ES-I3 (cell line): ENCODE results near the gene CCDC92.
"Not testable (repeated sequence)": the region's sequence is repeated elsewhere in the genome, so short reads cannot be mapped to it uniquely, and the experiment has no call there.

Source experiments
- H3K36me3 ChIP-seq: 2 replicates; pipeline ENCODE4 v1.6.1; 2013; ENCODE audit warnings: mild to moderate bottlenecking, low read length, control low read depth, moderate library complexity; ENCODE audit not compliant: insufficient read depth
- H3K4me1 ChIP-seq: 2 replicates; pipeline ENCODE4 v1.6.1; 2013; ENCODE audit warnings: mild to moderate bottlenecking, control low read depth, low read length; ENCODE audit not compliant: insufficient read depth
- H3K9ac ChIP-seq: 2 replicates; pipeline ENCODE4 v1.6.1; 2013; ENCODE audit warnings: low read depth, mild to moderate bottlenecking, low read length, moderate library complexity
- H3K9me3 ChIP-seq: 2 replicates; pipeline ENCODE4 v1.6.1; 2013; ENCODE audit warnings: mild to moderate bottlenecking, low read length, moderate library complexity; ENCODE audit not compliant: control insufficient read depth, insufficient read depth

CCDC92 gene

DNA sequence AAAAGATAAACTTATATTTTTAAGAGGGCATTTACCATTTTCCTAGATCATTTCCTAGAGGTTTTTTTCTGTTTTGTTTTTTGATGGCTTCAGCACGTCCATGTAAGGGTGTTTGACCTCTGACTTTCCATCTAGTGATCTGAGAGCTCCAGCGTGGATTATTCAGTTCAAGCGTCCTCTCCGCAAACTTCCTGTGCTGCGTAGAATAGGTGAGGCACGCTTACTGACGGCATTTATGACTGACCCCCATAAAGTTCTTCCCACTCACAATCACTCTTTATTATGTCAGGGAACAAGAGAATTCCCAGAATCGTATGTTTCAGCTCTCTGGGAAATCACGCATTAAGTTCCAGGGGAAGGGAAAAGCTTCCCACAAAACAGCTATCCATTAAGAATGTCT is 16.4 kb downstream of the CCDC92 start:
- H3K4me1 ChIP-seq, result no peaks in the 10 kb centered on the region
- H3K9me3 ChIP-seq, result no peaks in the 10 kb centered on the region
- H3K9ac ChIP-seq, result no peak overlapping the region
- no peaks in the 10 kb centered on the region for H3K36me3 ChIP-seq

- Histone ChIP-seq H3K4me1 (no peaks in the 10 kb centered on the region), H3K9ac (no peak overlapping the region), H3K9me3 (no peaks in the 10 kb centered on the region), H3K36me3 (no peaks in the 10 kb centered on the region)
These were observed 17.8 kb downstream of the CCDC92 start for GRCh38 chr12:123954647-123955350.

GRCh38 chr12:123952037-123952436 is 20.6 kb downstream of the CCDC92 start:
- H3K9me3 ChIP-seq, result no peaks in the 10 kb centered on the region
- no peaks in the 10 kb centered on the region for H3K4me1 ChIP-seq
- no peaks in the 10 kb centered on the region for H3K36me3 ChIP-seq
- no peak overlapping the region for H3K9ac ChIP-seq

- no peaks in the 10 kb centered on the region for H3K4me1 ChIP-seq
- H3K9ac ChIP-seq, result no peak overlapping the region
These were observed 21.2 kb downstream of the CCDC92 start for GRCh38 chr12:123951467-123951866.

DNA sequence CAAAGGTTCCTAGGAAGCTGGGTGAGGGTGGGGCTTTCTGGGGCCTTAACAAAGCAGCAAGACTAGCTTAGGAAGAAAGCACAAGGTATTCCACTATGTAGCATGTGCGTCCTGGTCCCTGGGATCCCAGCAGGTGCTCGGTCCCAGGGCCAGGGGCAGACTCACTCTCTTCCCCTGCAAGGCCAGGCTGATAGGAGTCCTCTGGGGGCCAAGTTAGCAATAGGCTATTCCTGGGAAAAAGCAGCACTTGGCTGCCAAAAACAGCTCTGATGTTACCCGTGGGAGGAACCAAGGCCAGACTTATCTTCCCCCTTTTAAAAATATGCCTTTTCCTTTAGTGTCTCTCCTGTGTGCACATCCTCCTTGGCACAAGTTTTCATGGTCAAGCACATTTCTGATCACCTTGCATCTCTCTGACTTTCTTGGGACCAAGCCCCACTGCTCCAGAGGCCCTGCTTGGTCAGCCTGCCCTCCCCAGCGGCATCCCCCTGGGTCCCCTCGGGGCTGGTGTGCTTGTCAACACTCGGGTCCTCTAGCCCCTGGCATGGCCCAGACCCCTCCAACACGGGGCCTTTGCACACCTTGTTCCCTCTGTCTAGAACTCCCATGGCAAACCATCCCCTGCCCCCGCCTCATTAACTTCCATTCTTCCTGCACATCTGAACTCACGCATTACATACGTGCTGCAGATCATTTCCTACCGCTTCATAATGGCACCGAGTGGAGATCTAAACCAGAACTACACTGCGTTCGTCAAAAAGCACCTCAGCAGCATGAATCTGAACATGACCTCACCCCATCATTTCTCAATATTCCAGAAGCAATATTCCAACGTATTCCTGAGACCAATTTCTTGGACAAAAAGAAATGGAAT is 21.9 kb downstream of the CCDC92 start:
- Histone ChIP-seq H3K9ac (no peak overlapping the region), H3K4me1 (no peaks in the 10 kb centered on the region), H3K9me3 (no peaks in the 10 kb centered on the region), H3K36me3 (no peaks in the 10 kb centered on the region)

More at GRCh38 chr12:123951467-123951866, 21.2 kb downstream of the CCDC92 start:
- Histone ChIP-seq H3K9me3 (no peaks in the 10 kb centered on the region), H3K36me3 (no peaks in the 10 kb centered on the region)

GRCh38 chr12:123949770-123950165 is 22.9 kb downstream of the CCDC92 start:
- Histone ChIP-seq H3K4me1 (no peaks in the 10 kb centered on the region), H3K9ac (no peak overlapping the region), H3K36me3 (no peaks in the 10 kb centered on the region), H3K9me3 (no peaks in the 10 kb centered on the region)

- no peak overlapping the region for H3K9ac ChIP-seq
- no peaks in the 10 kb centered on the region for H3K4me1 ChIP-seq
- H3K9me3 ChIP-seq, result no peaks in the 10 kb centered on the region
- no peaks in the 10 kb centered on the region for H3K36me3 ChIP-seq
These were observed 23.5 kb downstream of the CCDC92 start for GRCh38 chr12:123948796-123949769.

DNA sequence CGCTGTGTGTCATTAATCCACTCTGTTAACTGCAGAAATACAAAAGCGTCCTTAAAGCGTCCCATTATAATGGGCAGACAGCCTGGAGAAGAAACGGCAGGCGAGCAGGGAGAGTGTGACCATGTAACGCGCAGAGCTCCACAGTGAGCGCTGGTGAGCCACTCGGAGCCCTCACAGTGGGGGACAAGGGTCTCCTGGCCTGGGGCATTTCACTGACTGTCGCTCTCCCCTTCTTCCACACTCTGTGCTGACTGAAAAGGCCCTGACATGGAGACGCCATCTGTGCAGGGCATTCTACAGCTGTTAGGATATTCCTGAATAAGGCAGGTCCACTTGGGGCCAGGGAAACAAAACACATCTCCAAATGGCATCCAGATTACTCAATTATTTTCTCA is 24.2 kb downstream of the CCDC92 start:
- Histone ChIP-seq H3K9me3 (no peaks in the 10 kb centered on the region), H3K36me3 (no peaks in the 10 kb centered on the region), H3K4me1 (no peaks in the 10 kb centered on the region), H3K9ac (no peak overlapping the region)

GRCh38 chr12:123947531-123947930 is 25.1 kb downstream of the CCDC92 start:
- H3K9me3 ChIP-seq, H3K9ac ChIP-seq, H3K36me3 ChIP-seq, H3K4me1 ChIP-seq: not testable (repeated sequence)

DNA sequence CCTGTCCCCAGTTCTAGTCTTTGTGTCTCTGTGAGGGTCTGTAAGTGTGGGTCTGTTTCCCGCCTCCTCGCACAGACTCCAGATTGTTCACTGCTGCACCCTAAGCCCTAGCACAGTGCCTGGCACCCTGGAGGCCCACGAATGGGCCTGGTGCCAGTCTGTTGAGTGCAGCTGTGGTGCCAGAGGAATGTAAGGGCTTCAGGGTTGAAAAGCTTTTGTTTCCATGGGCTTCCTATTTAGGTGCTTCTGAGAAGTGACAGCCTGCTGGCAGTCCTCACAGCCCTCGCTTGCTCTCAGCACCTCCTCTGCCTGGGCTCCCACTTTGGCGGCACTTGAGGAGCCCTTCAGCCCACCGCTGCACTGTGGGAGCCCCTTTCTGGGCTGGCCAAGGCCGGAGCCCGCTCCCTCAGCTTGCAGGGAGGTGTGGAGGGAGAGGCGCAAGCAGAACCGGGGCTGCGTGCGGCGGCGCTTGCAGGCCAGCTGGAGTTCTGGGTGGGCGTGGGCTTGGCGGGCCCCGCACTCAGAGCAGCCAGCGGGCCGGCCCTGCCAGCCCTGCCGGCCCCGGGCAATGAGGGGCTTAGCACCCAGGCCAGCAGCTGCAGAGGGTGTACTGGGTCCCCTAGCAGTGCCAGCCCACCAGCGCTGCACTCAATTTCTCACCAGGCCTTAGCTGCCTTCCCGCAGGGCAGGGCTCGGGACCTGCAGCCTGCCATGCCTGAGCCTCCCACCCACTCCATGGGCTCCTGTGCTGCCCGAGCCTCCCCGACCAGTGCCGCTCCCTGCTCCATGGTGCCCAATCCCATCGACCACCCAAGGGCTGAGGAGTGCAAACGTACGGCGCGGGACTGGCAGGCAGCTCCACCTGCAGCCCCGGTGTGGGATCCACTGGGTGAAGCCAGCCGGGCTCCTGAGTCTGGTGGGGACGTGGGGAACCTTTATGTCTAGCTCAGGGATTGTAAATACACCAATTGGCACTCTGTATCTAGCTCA is 25.8 kb downstream of the CCDC92 start:
- not testable (repeated sequence) for H3K4me1 ChIP-seq, H3K9ac ChIP-seq, H3K36me3 ChIP-seq, H3K9me3 ChIP-seq

GRCh38 chr12:123946152-123946515 is 26.5 kb downstream of the CCDC92 start:
- Histone ChIP-seq H3K36me3 (no peaks in the 10 kb centered on the region), H3K4me1 (no peaks in the 10 kb centered on the region), H3K9ac (no peak overlapping the region), H3K9me3 (peaks cover 4% of the 10 kb centered on the region; the same call in 1 of the 2 replicates)

GRCh38 chr12:123945287-123946151 is 27.1 kb downstream of the CCDC92 start:
- Histone ChIP-seq H3K9ac (no peak overlapping the region), H3K36me3 (no peaks in the 10 kb centered on the region), H3K4me1 (no peaks in the 10 kb centered on the region), H3K9me3 (peaks cover 4% of the 10 kb centered on the region; the same call in 1 of the 2 replicates)

DNA sequence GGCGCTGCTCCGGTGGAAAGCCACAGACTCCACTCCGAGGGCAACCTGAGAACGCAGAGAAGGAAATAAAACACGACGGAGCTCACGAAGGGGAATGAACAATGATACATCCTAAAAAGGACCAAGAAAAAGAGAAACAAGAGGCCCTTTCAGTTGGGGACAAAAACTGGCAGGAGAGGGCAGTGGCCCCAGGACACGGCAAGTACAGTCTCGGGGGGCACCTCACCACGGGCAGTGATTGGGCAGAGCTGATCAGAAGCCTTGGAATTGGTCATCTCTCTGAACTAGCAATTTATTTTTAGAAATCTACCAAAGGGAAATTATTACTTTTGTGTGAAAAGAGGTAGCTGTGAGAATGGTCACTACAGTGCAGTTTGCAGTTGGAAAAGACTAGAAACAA is 27.9 kb downstream of the CCDC92 start:
- H3K9ac ChIP-seq, result no peak overlapping the region
- H3K4me1 ChIP-seq, result no peaks in the 10 kb centered on the region
- H3K36me3 ChIP-seq, result no peaks in the 10 kb centered on the region

More for the DNA sequence above, 27.9 kb downstream of the CCDC92 start:
- peaks cover 4% of the 10 kb centered on the region; the same call in 1 of the 2 replicates for H3K9me3 ChIP-seq
